DND-41 (cell line): Measurements from ENCODE around the gene ATP13A3.

Experiments
- ATAC-seq: fragments of 200-7000 bp; cut with Tn5 transposase; 3 replicates; pipeline ENCODE4 v1.9.1; 2021; ENCODE audit warnings: low read depth; ENCODE audit not compliant: insufficient read depth
- DNase-seq: peaks from one replicate; pipeline ENCODE4 v3.0.0-alpha.2; 2020
- H2AFZ ChIP-seq: 2 replicates; pipeline ENCODE4 v1.6.0; 2012; ENCODE audit warnings: low read depth, low read length
- H3K27ac ChIP-seq: 2 replicates; pipeline ENCODE4 v1.5.1; 2012; ENCODE audit warnings: low read length, inconsistent platforms
- H3K27me3 ChIP-seq: fragments of 200-600 bp; sonication (generic); 2 replicates; pipeline ENCODE4 v1.6.0; 2012; ENCODE audit warnings: low read length, mild to moderate bottlenecking, inconsistent platforms; ENCODE audit not compliant: insufficient read depth, poor library complexity
- H3K36me3 ChIP-seq: 2 replicates; pipeline ENCODE4 v1.5.1; 2012; ENCODE audit warnings: low read length, inconsistent platforms; ENCODE audit not compliant: insufficient read depth
- H3K4me1 ChIP-seq: 2 replicates; pipeline ENCODE4 v1.5.1; 2012; ENCODE audit warnings: mild to moderate bottlenecking, low read length; ENCODE audit not compliant: insufficient read depth
- H3K4me2 ChIP-seq: 2 replicates; pipeline ENCODE4 v1.6.0; 2012; ENCODE audit warnings: mild to moderate bottlenecking, moderate library complexity, low read length, inconsistent platforms; ENCODE audit not compliant: insufficient read depth
- H3K4me3 ChIP-seq, 2 experiments: fragments of 200-600 bp in 1 of 2; shearing (Covaris generic) in 1 of 2; 2 replicates each; pipeline ENCODE4 v1.5.1; 2012 to 2016; ENCODE audit warnings: inconsistent platforms in 2 of 2, low read length in 2 of 2, mild to moderate bottlenecking in 2 of 2, low read depth in 1 of 2, moderate library complexity in 1 of 2
- H3K79me2 ChIP-seq: 2 replicates; pipeline ENCODE4 v1.6.0; 2012; ENCODE audit warnings: low read length, inconsistent platforms; ENCODE audit not compliant: insufficient read depth
- H3K9ac ChIP-seq: 2 replicates; pipeline ENCODE4 v1.6.0; 2012; ENCODE audit warnings: low read depth, mild to moderate bottlenecking, inconsistent platforms, low read length, moderate library complexity
- H3K9me3 ChIP-seq: 2 replicates; pipeline ENCODE4 v1.5.1; 2012; ENCODE audit warnings: low read length, moderate library complexity, mild to moderate bottlenecking, inconsistent platforms; ENCODE audit not compliant: insufficient read depth, severe bottlenecking
- H4K20me1 ChIP-seq: 2 replicates; pipeline ENCODE4 v1.6.0; 2012; ENCODE audit warnings: low read length; ENCODE audit not compliant: insufficient read depth
- CTCF ChIP-seq: IDR thresholded peaks from 2 replicates; pipeline ENCODE4 v1.5.1; 2012; ENCODE audit warnings: borderline replicate concordance, low read length, moderate library complexity, mild to moderate bottlenecking; ENCODE audit not compliant: poor library complexity, severe bottlenecking; ENCODE audit errors: extremely low read depth
- EZH2 ChIP-seq: IDR thresholded peaks from 3 replicates; pipeline ENCODE4 v1.6.1; 2012; ENCODE audit warnings: borderline replicate concordance, low read depth, mild to moderate bottlenecking, moderate library complexity, low read length, inconsistent platforms; ENCODE audit not compliant: severe bottlenecking

The ATP13A3 gene

GRCh38 chr3:194450341-194450740, 36.5 kb downstream of the ATP13A3 start:
- Histone ChIP-seq H3K4me3 (no peak overlapping the region), H3K4me1 (no peaks in the 10 kb centered on the region), H3K9ac (no peak overlapping the region), H3K36me3 (peaks cover 83% of the 10 kb centered on the region), H4K20me1 (no peaks in the 10 kb centered on the region), H2AFZ (no peak overlapping the region), H3K27me3 (no peaks in the 10 kb centered on the region), H3K4me2 (no peak overlapping the region), H3K9me3 (no peaks in the 10 kb centered on the region), H3K27ac (no peak overlapping the region), H3K79me2 (no peaks in the 10 kb centered on the region)
- no peak for TF ChIP-seq EZH2
- TF ChIP-seq CTCF = no peak
- ATAC-seq = no peak
- DNase-seq = no peak

GRCh38 chr3:194449913-194450312, 36.9 kb downstream of the ATP13A3 start:
- no peaks in the 10 kb centered on the region for H3K4me1 ChIP-seq
- no peaks in the 10 kb centered on the region for H3K27me3 ChIP-seq
- H3K27ac ChIP-seq = no peak overlapping the region
- no peak overlapping the region for H3K9ac ChIP-seq
- no peak overlapping the region for H3K4me3 ChIP-seq
- TF ChIP-seq CTCF = no peak
- TF ChIP-seq EZH2 = no peak
- peaks cover 84% of the 10 kb centered on the region for H3K36me3 ChIP-seq
- no peak overlapping the region for H3K4me2 ChIP-seq
- H4K20me1 ChIP-seq = no peaks in the 10 kb centered on the region
- H2AFZ ChIP-seq = no peak overlapping the region
- no peaks in the 10 kb centered on the region for H3K79me2 ChIP-seq
- H3K9me3 ChIP-seq = no peaks in the 10 kb centered on the region
- ATAC-seq = no peak
- no peak for DNase-seq

GRCh38 chr3:194447657-194448056, 39.1 kb downstream of the ATP13A3 start:
- H3K4me2 ChIP-seq = no peak overlapping the region
- H3K27me3 ChIP-seq = no peaks in the 10 kb centered on the region
- no peak for TF ChIP-seq EZH2
- no peak for TF ChIP-seq CTCF
- H3K79me2 ChIP-seq = no peaks in the 10 kb centered on the region
- H3K9ac ChIP-seq = no peak overlapping the region
- no peaks in the 10 kb centered on the region for H4K20me1 ChIP-seq
- H2AFZ ChIP-seq = no peak overlapping the region
- no peaks in the 10 kb centered on the region for H3K9me3 ChIP-seq
- H3K4me3 ChIP-seq = no peak overlapping the region
- peaks cover 88% of the 10 kb centered on the region for H3K36me3 ChIP-seq
- no peak for ATAC-seq
- no peaks in the 10 kb centered on the region for H3K4me1 ChIP-seq
- no peak for DNase-seq
- no peak overlapping the region for H3K27ac ChIP-seq

GRCh38 chr3:194447161-194447560, 39.6 kb downstream of the ATP13A3 start:
- DNase-seq (no peak), ATAC-seq (no peak)
- Histone ChIP-seq H2AFZ (no peak overlapping the region), H3K4me3 (no peak overlapping the region), H3K79me2 (no peaks in the 10 kb centered on the region), H4K20me1 (no peaks in the 10 kb centered on the region), H3K4me2 (no peak overlapping the region), H3K9me3 (no peaks in the 10 kb centered on the region), H3K9ac (no peak overlapping the region), H3K36me3 (peaks cover 88% of the 10 kb centered on the region), H3K27me3 (no peaks in the 10 kb centered on the region), H3K27ac (no peak overlapping the region), H3K4me1 (no peaks in the 10 kb centered on the region)
- TF ChIP-seq CTCF (no peak), EZH2 (no peak)
